ENCODE results near the gene OBP2B. TPM values are rescaled to one million over a fixed set of nuclear protein-coding genes. Genes with fewer than 3 reads are reported as not detected.

The OBP2B gene
- total RNA-seq, 2 donors from 2014 or later = not detected

- no peaks in the 10 kb centered on the region for H3K27me3 ChIP-seq
- H3K9me3 ChIP-seq = no peaks in the 10 kb centered on the region
- H3K4me1 ChIP-seq = peaks cover 0 to 19% of the 10 kb centered on the region in 2 donors
- no peaks in the 10 kb centered on the region for H3K36me3 ChIP-seq
- TF ChIP-seq CTCF (IDR thresholded peaks at IDR 0.05) = no peak
- H3K4me3 ChIP-seq = no peak overlapping the region
- no peak for DNase-seq (ENCODE audit: low spot score)
- H3K27ac ChIP-seq = no peak overlapping the region
Observed at GRCh38 chr9:133242991-133243390, 33.9 kb upstream of the OBP2B start.

- TF ChIP-seq CTCF (IDR thresholded peaks at IDR 0.05) = no peak
- peaks cover 0 to 24% of the 10 kb centered on the region in 2 donors for H3K4me1 ChIP-seq
- DNase-seq (ENCODE audit: low spot score) = no peak
- H3K4me3 ChIP-seq = no peak overlapping the region
- H3K27me3 ChIP-seq = no peaks in the 10 kb centered on the region
- no peaks in the 10 kb centered on the region for H3K9me3 ChIP-seq
- H3K27ac ChIP-seq = no peak overlapping the region
- H3K36me3 ChIP-seq = no peaks in the 10 kb centered on the region
Observed at GRCh38 chr9:133242241-133242640, 33.2 kb upstream of the OBP2B start.

GRCh38 chr9:133239533-133240090, 30.6 kb upstream of the OBP2B start:
- peaks cover 0 to 32% of the 10 kb centered on the region in 2 donors for H3K4me1 ChIP-seq
- H3K9me3 ChIP-seq = no peaks in the 10 kb centered on the region
- H3K36me3 ChIP-seq = no peaks in the 10 kb centered on the region
- peak overlapping the region; percentile 76 to 84 for H3K27ac ChIP-seq
- no peak for TF ChIP-seq CTCF (IDR thresholded peaks at IDR 0.05)
- DNase-seq (ENCODE audit: low spot score) = no peak
- H3K4me3 ChIP-seq = peak overlapping the region; percentile 21 to 50
- no peaks in the 10 kb centered on the region for H3K27me3 ChIP-seq

- DNase-seq (ENCODE audit: low spot score) = no peak
- H3K4me1 ChIP-seq = peaks cover 0 to 32% of the 10 kb centered on the region in 2 donors
Observed at GRCh38 chr9:133238851-133239532, 29.9 kb upstream of the OBP2B start.

GRCh38 chr9:133238272-133238850, 29.3 kb upstream of the OBP2B start:
- H3K36me3 ChIP-seq = no peaks in the 10 kb centered on the region
- peaks cover 0 to 32% of the 10 kb centered on the region in 2 donors for H3K4me1 ChIP-seq
- no peak for TF ChIP-seq CTCF (IDR thresholded peaks at IDR 0.05)
- H3K27ac ChIP-seq = peak overlapping the region; percentile 76 to 84
- H3K4me3 ChIP-seq = peak overlapping the region; percentile 21 to 50
- DNase-seq (ENCODE audit: low spot score) = peak; percentile 82
- no peaks in the 10 kb centered on the region for H3K27me3 ChIP-seq
- H3K9me3 ChIP-seq = no peaks in the 10 kb centered on the region

More at GRCh38 chr9:133238851-133239532, 29.9 kb upstream of the OBP2B start:
- H3K27me3 ChIP-seq = no peaks in the 10 kb centered on the region
- no peaks in the 10 kb centered on the region for H3K36me3 ChIP-seq
- H3K4me3 ChIP-seq = peak overlapping the region; percentile 21 to 50
- peak overlapping the region; percentile 76 to 84 for H3K27ac ChIP-seq
- no peaks in the 10 kb centered on the region for H3K9me3 ChIP-seq
- peak; percentile 48 to 82 for TF ChIP-seq CTCF (IDR thresholded peaks at IDR 0.05)
